Activated T-cell treated with anti-CD3 and anti-CD28 coated beads, Interleukin-2, amount 50 U/mL, for 72 hours (primary cell): Measurements from ENCODE around the gene CDC45. TPM values are rescaled to one million over a fixed set of nuclear protein-coding genes. Genes with fewer than 3 reads are reported as not detected.
"Not testable (repeated sequence)": the region's sequence is repeated elsewhere in the genome, so short reads cannot be mapped to it uniquely, and the experiment has no call there.

ENCODE experiments used
- ATAC-seq, 2 donors: fragments of 150-1000 bp; cut with Tn5 transposase; replicated peaks in 1 of 2; 2 replicates each; pipeline ENCODE4 v1.10.0; 2021; ENCODE audit warnings: moderate library complexity in 2 of 2, mild to moderate bottlenecking in 1 of 2
- DNase-seq, 2 donors: peaks; one replicate each; pipeline ENCODE4 v3.0.0; 2021 to 2022; ENCODE audit warnings: mixed read lengths in 1 of 2
- H3K27ac Mint-ChIP-seq: one replicate; pipeline ENCODE4 v1.8.0; 2022; ENCODE audit warnings: mild to moderate bottlenecking, moderate library complexity, mixed read lengths
- H3K27me3 Mint-ChIP-seq: one replicate; pipeline ENCODE4 v1.8.0; 2022; ENCODE audit warnings: low read depth, mixed read lengths
- H3K36me3 Mint-ChIP-seq, 2 donors: one replicate each; pipeline ENCODE4 v1.8.0; 2022; ENCODE audit warnings: mixed read lengths in 2 of 2, mild to moderate bottlenecking in 1 of 2; ENCODE audit not compliant: insufficient read depth in 2 of 2
- H3K4me1 Mint-ChIP-seq: one replicate; pipeline ENCODE4 v1.8.0; 2022; ENCODE audit warnings: low read depth, mixed read lengths
- H3K4me3 Mint-ChIP-seq, 2 donors: one replicate each; pipeline ENCODE4 v1.8.0; 2022; ENCODE audit warnings: mild to moderate bottlenecking in 2 of 2, mixed read lengths in 2 of 2, moderate library complexity in 2 of 2
- H3K9me3 Mint-ChIP-seq, 2 donors: one replicate each; pipeline ENCODE4 v1.8.0; 2022; ENCODE audit warnings: mixed read lengths in 2 of 2
- total RNA-seq, 2 donors: library from RNA; stranded (reverse); gene quantifications; one replicate each; pipeline ENCODE4 v1.2.3, GENCODE V29; 2022

The CDC45 gene, protein sequence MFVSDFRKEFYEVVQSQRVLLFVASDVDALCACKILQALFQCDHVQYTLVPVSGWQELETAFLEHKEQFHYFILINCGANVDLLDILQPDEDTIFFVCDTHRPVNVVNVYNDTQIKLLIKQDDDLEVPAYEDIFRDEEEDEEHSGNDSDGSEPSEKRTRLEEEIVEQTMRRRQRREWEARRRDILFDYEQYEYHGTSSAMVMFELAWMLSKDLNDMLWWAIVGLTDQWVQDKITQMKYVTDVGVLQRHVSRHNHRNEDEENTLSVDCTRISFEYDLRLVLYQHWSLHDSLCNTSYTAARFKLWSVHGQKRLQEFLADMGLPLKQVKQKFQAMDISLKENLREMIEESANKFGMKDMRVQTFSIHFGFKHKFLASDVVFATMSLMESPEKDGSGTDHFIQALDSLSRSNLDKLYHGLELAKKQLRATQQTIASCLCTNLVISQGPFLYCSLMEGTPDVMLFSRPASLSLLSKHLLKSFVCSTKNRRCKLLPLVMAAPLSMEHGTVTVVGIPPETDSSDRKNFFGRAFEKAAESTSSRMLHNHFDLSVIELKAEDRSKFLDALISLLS
- 100 to 1,000 TPM; 119 to 144 TPM for total RNA-seq

DNA sequence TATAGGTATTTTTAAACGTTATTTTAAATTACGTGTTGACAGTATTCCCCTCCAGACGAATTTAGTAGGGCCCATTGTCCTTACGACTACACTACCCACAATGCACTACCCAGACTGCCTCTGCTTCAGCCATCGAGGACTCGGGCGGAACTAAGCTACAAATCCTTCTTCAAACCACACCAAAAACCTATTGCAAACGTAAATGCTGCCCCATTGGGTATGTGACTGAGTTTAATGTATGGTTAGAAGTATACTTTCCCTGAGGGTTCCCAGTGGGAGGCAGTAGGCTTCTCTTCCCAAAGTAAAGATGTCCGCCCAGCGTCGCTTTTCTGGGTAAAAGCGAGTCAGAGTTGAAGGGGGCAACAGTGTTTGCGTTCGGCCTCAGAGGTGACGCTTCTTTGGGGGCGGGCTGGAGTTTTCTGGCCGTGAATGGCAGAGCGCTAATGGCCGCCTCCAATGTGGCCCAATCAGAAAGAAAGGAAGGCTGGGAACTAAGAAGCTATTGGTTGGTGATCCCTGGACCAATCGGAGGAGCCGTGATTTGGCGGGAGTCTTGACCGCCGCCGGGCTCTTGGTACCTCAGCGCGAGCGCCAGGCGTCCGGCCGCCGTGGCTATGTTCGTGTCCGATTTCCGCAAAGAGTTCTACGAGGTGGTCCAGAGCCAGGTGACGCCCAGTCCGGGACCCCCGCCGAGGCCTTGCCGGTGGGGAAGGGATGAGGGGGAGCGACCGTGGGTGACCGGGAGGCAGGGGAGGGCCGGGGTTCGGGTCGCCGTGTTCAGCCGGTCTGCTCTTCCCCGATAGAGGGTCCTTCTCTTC is at the start of gene CDC45:
TSS of gene CDC45 (plus strand) at position 566 of the 818 bp plus-strand sequence. CDS start at position 615, 49 bp downstream.
- H3K27me3 Mint-ChIP-seq: no peaks in the 10 kb centered on the region
- H3K27ac Mint-ChIP-seq: peak within 1 kb of the TSS; percentile 99
- H3K4me3 Mint-ChIP-seq: peak within 1 kb of the TSS; percentile 87 to 100
- peaks cover 9 to 25% of the 10 kb centered on the region in 2 donors for H3K36me3 Mint-ChIP-seq
- peak; percentile 90 for ATAC-seq
- DNase-seq: peak; percentile 94 to 95
- H3K4me1 Mint-ChIP-seq: peaks cover 52% of the 10 kb centered on the region
- H3K9me3 Mint-ChIP-seq: no peaks in the 10 kb centered on the region

DNA sequence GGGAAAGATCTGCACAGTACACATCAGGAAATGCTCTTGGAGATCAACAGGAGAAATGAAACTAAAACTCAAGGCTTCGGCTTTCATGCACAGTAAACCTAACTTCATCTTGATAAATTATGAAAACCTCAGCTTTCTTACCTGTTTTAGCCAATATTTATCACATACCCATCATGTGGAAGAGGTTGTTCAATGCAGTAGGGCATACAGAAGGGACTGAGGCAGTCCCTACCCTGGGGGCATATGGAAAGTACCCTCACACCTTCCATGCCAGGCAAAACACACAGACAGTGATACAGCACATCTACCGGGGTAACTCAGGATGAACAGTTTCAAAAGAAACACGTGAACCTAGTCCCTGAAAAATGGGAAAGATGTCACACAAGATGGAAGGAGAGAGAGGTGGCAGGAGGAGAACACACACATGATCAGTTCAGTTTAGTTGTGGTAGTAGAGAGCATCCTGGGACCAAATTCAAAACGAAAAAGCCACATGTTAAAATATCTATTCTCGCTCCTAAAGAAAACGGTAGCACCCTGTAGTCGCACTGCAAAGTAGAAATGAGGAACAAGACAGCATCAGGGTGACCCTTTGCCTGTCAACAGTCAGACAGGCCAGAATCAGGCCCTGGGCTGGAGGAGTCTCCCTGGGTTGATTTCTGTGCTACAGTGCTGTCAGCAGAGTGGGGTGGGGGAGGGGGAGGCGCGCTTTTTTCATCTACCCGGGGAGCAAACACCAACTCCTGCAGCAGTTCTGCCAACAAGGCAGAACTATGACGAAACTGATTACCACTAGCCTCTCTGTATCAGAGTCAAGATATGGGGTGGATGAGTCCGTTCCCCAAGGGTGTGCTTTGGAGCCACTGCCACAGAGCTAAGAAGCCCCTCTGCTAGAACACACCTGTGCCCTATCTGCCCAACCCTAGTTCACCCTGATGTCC is 49.5 kb upstream of the CDC45 start:
- Mint-ChIP-seq H3K27me3 (no peaks in the 10 kb centered on the region), H3K9me3 (no peaks in the 10 kb centered on the region), H3K4me1 (peaks cover 71% of the 10 kb centered on the region), H3K4me3 (peak overlapping the region; percentile 91 to 93), H3K27ac (peak overlapping the region; percentile 96), H3K36me3 (peaks cover 5 to 14% of the 10 kb centered on the region in 2 donors)
- ATAC-seq: peak in 1 of 2 donors; percentile 6
- peak; percentile 20 to 26 for DNase-seq

DNA sequence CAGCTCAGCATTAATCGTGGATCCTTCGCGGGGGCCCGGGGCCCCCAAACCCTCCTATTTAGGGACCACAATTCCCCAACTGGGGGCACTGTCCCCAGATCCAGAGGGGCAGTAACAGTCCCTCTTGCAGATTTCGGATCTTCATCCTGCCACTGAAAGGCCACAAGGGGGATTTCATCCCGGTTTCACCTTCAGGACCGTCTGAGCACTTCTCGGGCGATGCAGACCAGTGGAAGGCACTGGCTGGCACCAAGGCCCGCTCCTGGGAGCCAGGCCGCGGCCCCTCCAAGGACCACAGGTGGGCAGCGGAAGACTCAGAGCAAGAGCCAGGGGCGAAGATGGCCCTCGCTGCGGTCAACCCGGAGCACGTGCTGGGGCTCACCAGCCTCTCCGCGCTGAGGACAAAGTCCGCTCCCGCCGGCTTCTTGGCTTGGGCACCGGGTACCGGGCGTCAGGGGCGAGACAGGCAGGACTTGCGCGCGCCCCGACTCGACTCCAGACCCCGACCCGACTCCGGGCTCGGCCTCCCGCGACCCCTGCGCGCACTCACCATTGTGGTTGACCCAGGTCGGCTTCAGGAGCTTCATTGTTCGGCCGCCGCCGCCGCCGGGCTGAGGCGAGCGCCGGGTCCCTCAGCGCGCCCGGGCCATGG is 48.7 kb upstream of the CDC45 start:
- Mint-ChIP-seq H3K4me3 (peak overlapping the region; percentile 91 to 93), H3K27ac (peak overlapping the region; percentile 74), H3K36me3 (peaks cover 5 to 14% of the 10 kb centered on the region in 2 donors), H3K27me3 (no peaks in the 10 kb centered on the region), H3K9me3 (no peaks in the 10 kb centered on the region), H3K4me1 (peaks cover 69% of the 10 kb centered on the region)
- DNase-seq (peak; percentile 39 to 50), ATAC-seq (no peak)

DNA sequence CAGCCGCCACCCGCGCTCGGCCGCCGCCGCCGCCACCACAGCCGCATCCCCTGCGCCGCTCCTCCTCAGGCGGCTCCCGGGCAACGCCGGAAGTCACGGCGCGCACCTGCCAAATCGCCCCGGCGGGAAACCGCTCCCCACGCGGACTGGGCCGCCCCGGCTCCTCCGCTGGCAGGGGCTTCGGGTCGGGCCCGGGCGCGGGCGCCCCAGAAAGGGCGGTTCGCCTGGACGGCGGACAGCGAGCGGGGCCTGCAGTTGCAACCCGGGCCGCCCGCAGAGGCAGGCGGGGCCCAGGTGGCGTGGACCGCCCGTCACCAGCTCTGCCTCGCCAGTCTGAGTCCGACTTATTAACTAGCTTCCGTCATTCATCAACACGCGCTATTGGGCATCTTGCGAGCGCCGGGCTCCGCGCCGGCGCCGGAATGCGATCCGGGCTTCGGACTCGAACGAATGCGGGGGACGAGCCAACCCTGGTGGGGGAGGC is 48.0 kb upstream of the CDC45 start, which contains the start of gene HIRA:
TSS of gene HIRA (minus strand) at position 85 of the 484 bp plus-strand sequence. CDS start 257 bp downstream, outside the sequence.
- Mint-ChIP-seq H3K36me3 (peaks cover 5 to 11% of the 10 kb centered on the region in 2 donors), H3K27ac (peak within 1 kb of the TSS; percentile 96), H3K4me3 (peak within 1 kb of the TSS; percentile 91 to 93), H3K9me3 (no peaks in the 10 kb centered on the region), H3K4me1 (peaks cover 62% of the 10 kb centered on the region), H3K27me3 (no peaks in the 10 kb centered on the region)
- DNase-seq (peak; percentile 88 to 93), ATAC-seq (peak; percentile 67 to 69)

DNA sequence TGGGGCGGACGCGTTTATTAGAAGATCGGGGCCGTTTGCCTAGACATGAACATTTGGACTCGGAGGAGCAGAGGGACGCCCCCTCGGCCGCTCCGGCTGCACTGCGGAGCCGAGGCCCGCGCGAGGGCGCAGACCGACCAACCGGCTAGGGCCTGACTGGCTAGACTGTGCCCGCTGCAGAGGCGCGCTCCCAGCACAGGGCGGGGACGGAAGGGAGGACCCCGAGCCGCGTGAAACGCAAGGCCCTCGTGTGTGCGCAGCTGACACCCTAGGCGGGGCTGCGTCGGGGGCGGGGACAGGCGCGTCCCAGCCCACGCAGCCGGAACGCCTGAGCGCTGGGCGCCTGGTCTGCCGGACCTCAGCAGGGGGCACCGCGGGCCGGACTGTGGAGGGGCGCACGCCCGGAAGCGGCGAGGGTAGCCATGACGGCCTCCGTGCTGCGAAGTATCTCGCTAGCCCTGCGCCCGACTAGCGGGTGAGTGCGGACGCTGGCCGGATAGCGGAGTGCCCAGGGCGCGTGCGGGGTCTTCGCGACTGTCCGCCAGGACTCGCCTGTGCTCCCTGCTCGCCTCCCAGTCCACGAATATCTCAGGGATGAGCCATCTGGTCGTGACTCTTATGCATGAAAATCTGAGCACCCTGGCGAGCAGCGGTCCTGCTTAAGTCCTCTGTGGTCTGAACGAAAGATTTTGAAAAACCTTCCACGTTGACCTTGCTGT is 47.4 kb upstream of the CDC45 start, which contains the start of gene MRPL40:
TSS of gene MRPL40 (plus strand) at position 413 of the 719 bp plus-strand sequence. CDS start at position 423, 10 bp downstream.
- no peaks in the 10 kb centered on the region for H3K27me3 Mint-ChIP-seq
- H3K36me3 Mint-ChIP-seq: peaks cover 2 to 7% of the 10 kb centered on the region in 2 donors
- DNase-seq: peak; percentile 94 to 95
- peaks cover 56% of the 10 kb centered on the region for H3K4me1 Mint-ChIP-seq
- ATAC-seq: peak; percentile 89 to 92
- peak within 1 kb of the TSS; percentile 91 to 93 for H3K4me3 Mint-ChIP-seq
- peak within 1 kb of the TSS; percentile 96 for H3K27ac Mint-ChIP-seq
- H3K9me3 Mint-ChIP-seq: no peaks in the 10 kb centered on the region

DNA sequence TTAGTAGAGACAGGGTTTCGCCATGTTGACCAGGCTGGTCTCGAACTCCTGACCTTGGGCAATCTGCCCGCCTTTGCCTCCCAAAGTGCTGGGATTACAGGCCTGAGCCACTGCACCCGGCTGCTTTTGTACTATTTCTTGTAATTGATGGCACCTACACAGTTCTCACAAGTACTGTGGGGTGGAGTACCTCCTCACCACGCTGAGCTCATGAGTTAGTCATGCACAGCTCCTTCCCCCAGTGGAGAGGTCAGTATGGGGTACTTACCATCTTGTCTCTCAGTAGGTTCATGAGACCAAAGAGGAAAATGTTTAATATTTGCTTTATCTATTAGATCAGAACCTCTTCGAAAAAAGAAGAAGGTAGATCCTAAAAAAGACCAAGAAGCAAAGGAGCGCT is 45.3 kb upstream of the CDC45 start:
- H3K36me3 Mint-ChIP-seq: peaks cover 3 to 7% of the 10 kb centered on the region in 2 donors
- ATAC-seq (no peak), DNase-seq (peak in 1 of 2 donors; percentile 21)
- H3K27ac Mint-ChIP-seq: peak overlapping the region; percentile 85
- H3K4me1 Mint-ChIP-seq: peaks cover 39% of the 10 kb centered on the region
- H3K27me3 Mint-ChIP-seq: no peaks in the 10 kb centered on the region
- H3K4me3 Mint-ChIP-seq: peak overlapping the region; percentile 91 to 93
- no peaks in the 10 kb centered on the region for H3K9me3 Mint-ChIP-seq

DNA sequence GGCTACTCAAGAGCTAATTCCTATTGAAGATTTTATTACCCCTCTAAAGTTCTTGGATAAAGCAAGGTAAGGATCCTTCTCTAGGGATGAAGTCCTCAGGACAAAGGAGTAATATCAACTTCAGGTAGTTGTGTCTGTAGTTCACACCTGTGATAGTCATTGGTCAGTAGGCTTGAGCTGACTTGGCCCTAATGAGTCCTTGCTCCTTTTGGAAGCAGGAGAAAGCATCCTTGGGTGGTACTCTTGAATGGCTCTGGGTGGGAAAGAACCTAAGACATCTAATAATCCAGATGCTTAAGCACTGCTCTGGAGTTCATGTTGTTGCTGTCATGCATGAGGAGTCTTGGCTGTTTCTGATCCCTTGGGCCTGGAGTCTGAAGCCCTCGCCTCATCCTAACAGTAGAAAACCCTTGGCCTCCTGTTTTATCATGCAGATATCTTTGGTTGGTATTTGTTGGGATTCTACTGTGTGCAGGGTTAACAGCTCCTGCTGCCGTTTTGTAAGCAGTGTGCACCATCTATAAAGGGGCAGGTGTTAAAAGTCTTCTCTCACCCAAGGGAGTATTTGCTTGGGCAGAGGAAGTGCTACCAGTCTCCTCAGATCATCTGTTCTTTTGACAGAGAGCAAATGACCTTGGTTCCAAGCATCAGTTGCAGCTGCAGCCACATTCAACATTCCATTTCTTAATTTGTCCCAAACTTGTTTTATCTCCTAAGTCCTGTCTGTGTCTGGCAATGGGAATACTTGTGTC is 44.7 kb upstream of the CDC45 start:
- Mint-ChIP-seq H3K4me3 (peak overlapping the region in 1 of 2 donors; percentile 91), H3K27me3 (no peaks in the 10 kb centered on the region), H3K4me1 (peaks cover 33% of the 10 kb centered on the region), H3K9me3 (no peaks in the 10 kb centered on the region), H3K27ac (peak overlapping the region; percentile 85), H3K36me3 (peaks cover 3 to 5% of the 10 kb centered on the region in 2 donors)
- ATAC-seq: no peak
- no peak for DNase-seq

DNA sequence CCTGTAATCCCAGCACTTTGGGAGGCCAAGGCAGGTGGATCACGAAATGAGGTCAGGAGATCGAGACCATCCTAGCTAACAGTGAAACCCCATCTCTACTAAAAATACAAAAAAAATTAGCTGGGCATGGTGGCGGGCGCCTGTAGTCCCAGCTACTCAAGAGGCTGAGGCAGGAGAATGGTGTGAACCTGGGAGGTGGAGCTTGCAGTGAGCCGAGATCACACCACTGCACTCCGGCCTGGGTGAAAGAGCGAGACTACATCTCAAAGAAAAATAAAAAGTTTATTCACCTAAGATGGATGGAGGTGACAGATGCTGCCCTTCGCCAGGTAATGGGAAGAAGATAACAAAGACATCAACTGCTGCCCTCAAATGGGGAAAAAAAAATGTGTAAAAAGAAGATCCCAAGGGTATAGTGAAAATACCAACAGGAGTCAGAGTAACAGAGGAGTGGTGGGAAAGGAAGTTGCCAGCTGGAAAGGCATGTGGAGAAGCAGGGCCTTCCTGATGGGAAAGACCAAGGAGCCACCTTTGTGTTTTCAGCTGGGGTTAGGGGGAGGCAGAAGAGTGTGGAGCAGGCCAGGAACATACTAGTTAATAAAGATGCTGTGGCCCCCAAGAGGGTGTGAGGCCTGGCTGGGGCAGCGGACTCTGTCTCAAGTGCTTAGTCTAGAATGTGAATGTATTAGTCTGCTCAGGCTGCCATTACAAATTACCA is 43.1 kb upstream of the CDC45 start:
- H3K4me3 Mint-ChIP-seq, H3K27me3 Mint-ChIP-seq, H3K9me3 Mint-ChIP-seq, DNase-seq, ATAC-seq, H3K36me3 Mint-ChIP-seq: not testable (repeated sequence)
- H3K4me1 Mint-ChIP-seq: peaks cover 25% of the 10 kb centered on the region
- peak overlapping the region; percentile 55 for H3K27ac Mint-ChIP-seq

DNA sequence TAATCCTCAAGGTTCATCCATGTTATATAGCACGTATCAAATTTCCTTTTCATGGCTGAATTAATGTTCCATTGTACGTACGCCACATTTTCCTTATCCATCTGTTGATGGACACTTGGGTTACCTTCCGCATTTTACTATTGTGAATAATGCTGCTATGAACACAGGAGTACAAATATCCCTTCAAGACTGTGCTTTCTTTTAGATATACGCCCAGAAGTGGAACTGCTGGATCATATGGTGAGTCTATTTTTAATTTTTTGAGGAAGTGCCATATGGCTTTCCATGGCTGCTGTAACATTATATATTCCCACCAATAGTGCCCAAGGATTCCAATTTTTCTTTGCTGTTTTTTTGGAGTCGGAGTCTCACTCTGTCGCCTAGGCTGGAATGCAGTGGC is 41.4 kb upstream of the CDC45 start:
- no peaks in the 10 kb centered on the region for H3K27me3 Mint-ChIP-seq
- DNase-seq: no peak
- peaks cover 1 to 7% of the 10 kb centered on the region in 2 donors for H3K36me3 Mint-ChIP-seq
- no peak for ATAC-seq
- peak overlapping the region; percentile 4 for H3K27ac Mint-ChIP-seq
- H3K4me1 Mint-ChIP-seq: peaks cover 22% of the 10 kb centered on the region
- no peaks in the 10 kb centered on the region for H3K9me3 Mint-ChIP-seq
- H3K4me3 Mint-ChIP-seq: no peak overlapping the region
